ENCODE data around the gene NUS1.

- TF ChIP-seq, protein P1, sequence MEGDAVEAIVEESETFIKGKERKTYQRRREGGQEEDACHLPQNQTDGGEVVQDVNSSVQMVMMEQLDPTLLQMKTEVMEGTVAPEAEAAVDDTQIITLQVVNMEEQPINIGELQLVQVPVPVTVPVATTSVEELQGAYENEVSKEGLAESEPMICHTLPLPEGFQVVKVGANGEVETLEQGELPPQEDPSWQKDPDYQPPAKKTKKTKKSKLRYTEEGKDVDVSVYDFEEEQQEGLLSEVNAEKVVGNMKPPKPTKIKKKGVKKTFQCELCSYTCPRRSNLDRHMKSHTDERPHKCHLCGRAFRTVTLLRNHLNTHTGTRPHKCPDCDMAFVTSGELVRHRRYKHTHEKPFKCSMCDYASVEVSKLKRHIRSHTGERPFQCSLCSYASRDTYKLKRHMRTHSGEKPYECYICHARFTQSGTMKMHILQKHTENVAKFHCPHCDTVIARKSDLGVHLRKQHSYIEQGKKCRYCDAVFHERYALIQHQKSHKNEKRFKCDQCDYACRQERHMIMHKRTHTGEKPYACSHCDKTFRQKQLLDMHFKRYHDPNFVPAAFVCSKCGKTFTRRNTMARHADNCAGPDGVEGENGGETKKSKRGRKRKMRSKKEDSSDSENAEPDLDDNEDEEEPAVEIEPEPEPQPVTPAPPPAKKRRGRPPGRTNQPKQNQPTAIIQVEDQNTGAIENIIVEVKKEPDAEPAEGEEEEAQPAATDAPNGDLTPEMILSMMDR (IDR thresholded peaks at IDR 0.05; ENCODE audit: low read depth, low read length, poor library complexity, severe bottlenecking), result no peak
- TF ChIP-seq EZH2phosphoT487 (IDR thresholded peaks at IDR 0.05; ENCODE audit: borderline replicate concordance, low read length), result no peak
Measured at GRCh38 chr6:117739869-117740268, 64.6 kb downstream of the NUS1 start.

All from DOHH2 (cell line).